Body of pancreas (tissue), 4 donors: ENCODE measurements around the gene CDH10.

ENCODE experiments used
- POLR2A ChIP-seq, 3 donors: fragments of 450-650 bp; IDR thresholded peaks; one replicate each; pipeline ENCODE4 v1.6.1; 2016; ENCODE audit warnings: antibody characterized with exemption in 3 of 3, mild to moderate bottlenecking in 2 of 3
- TF ChIP-seq, protein P1 (sequence below), 7 experiments: fragments of 450-650 bp in 4 of 7; fragments of 200-600 bp in 3 of 7; sonication (generic) in 3 of 7; IDR thresholded peaks; one replicate each; pipeline ENCODE4 v1.5.1; 2016 to 2019; ENCODE audit warnings: antibody characterized with exemption in 7 of 7

DNA sequence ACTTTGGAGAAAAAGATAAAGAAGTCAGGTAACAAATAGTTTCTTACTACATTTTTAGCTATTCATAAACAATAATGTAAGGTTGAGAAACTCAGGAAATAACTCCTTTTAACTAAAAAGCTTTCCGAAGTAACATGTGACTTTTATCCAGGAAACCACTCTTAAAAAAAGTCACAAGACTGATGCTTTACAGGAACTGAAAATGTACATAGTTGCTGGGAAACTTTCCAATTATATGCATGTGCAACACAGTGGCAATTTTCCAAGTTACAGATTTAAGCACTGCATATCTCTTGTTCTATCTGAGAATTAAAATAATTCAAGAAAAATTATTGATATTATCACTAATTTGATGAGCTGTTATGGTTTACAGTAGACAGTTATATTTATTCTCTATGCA is 105.2 kb downstream of the CDH10 start:
- TF ChIP-seq, protein P1, sequence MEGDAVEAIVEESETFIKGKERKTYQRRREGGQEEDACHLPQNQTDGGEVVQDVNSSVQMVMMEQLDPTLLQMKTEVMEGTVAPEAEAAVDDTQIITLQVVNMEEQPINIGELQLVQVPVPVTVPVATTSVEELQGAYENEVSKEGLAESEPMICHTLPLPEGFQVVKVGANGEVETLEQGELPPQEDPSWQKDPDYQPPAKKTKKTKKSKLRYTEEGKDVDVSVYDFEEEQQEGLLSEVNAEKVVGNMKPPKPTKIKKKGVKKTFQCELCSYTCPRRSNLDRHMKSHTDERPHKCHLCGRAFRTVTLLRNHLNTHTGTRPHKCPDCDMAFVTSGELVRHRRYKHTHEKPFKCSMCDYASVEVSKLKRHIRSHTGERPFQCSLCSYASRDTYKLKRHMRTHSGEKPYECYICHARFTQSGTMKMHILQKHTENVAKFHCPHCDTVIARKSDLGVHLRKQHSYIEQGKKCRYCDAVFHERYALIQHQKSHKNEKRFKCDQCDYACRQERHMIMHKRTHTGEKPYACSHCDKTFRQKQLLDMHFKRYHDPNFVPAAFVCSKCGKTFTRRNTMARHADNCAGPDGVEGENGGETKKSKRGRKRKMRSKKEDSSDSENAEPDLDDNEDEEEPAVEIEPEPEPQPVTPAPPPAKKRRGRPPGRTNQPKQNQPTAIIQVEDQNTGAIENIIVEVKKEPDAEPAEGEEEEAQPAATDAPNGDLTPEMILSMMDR (IDR thresholded peaks at IDR 0.05) = no peak
- TF ChIP-seq POLR2A (IDR thresholded peaks at IDR 0.05) = no peak
